Gastrocnemius medialis (tissue), 4 donors: ENCODE data around the gene PRSS23.

Source experiments
- CTCF ChIP-seq, 5 experiments: fragments of 450-650 bp in 3 of 5; fragments of 200-600 bp in 2 of 5; sonication (generic) in 2 of 5; IDR thresholded peaks in 4 of 5; conservative IDR thresholded peaks in 1 of 5; 1 replicate in 4 of 5; 2 replicates in 1 of 5; pipeline ENCODE4 v1.5.1; 2016 to 2019; ENCODE audit warnings: antibody characterized with exemption in 5 of 5, mild to moderate bottlenecking in 3 of 5, moderate library complexity in 3 of 5
- POLR2A ChIP-seq, 2 donors: fragments of 450-650 bp; IDR thresholded peaks; one replicate each; pipeline ENCODE4 v1.6.1; 2017; ENCODE audit warnings: antibody characterized with exemption in 2 of 2, mild to moderate bottlenecking in 2 of 2, moderate library complexity in 2 of 2

GRCh38 chr11:86758171-86758570 is 42.2 kb upstream of the PRSS23 start:
- TF ChIP-seq POLR2A (IDR thresholded peaks at IDR 0.05) = no peak
- TF ChIP-seq CTCF (IDR thresholded peaks at IDR 0.05 in 4 of 5, conservative IDR thresholded peaks at IDR 0.05 in 1 of 5) = no peak
